ENCODE measurements around the gene CDS1.

CDS1 gene

DNA sequence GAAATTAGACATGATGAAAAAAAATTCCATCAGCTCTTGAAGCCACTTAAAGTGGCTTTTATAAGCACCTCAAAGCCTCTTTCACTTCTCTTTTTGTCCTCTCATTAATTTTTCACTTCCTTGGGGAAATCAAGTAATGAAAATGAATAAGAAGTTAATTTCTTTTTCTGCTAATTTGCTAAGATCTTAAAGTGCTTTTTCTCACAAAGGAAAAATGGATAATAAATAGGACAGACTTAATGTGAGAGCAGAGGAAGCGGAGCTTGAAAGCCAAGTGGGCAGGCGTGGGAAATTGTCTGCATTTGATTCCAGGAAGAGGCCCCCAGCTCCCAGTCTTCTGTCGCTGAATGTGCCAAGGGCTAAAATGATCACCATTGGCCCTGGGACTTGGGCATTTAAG is 28.6 kb downstream of the CDS1 start:
- H3K4me3 ChIP-seq (ENCODE audit: low read depth, low read length): no peak overlapping the region
- no peak for TF ChIP-seq CTCF (IDR thresholded peaks at IDR 0.05; ENCODE audit: low read depth, low read length)

DNA sequence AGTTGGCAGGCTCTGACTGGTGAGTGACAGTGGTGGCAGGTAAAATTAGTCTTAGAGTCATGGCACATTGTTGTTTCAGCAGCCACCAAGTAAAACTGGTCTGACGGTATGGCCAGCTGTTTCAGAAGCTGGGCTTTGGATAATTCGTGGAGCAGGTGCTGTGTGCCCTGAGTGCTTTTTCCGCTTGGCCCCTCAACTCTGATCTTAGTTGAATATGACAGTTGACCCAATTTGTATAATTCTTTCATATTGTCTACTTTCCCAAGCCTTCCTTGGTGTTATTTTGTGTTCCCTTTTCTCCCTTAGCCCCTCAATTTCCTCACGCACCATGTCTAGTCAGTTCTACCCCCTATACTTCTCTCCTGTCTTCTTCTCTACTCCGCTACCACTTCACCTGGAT is 32.0 kb downstream of the CDS1 start:
- no peak for TF ChIP-seq CTCF (IDR thresholded peaks at IDR 0.05; ENCODE audit: low read depth, low read length)
- no peak overlapping the region for H3K4me3 ChIP-seq (ENCODE audit: low read depth, low read length)

DNA sequence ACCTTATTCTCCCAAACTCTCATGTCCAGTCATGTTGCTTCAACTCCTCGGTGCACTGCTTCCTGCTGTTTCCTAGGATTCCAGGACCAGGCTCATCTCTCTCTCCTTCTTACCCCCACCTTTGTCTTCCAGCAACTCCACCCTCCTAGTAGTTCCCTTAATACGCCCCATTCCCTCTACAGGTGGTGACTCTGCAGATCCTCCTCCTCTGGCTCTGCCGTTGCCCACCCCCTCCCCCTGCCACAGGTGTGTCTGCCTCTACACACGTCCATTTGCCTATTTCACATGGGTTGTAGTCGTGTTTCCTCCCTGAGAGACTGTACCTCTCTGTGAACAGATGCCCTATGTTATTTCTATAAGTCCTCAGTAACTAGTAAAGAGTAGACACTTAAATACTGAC is 32.4 kb downstream of the CDS1 start:
- H3K4me3 ChIP-seq (ENCODE audit: low read depth, low read length): no peak overlapping the region
- no peak for TF ChIP-seq CTCF (IDR thresholded peaks at IDR 0.05; ENCODE audit: low read depth, low read length)

- TF ChIP-seq CTCF (IDR thresholded peaks at IDR 0.05; ENCODE audit: low read depth, low read length): no peak
- H3K4me3 ChIP-seq (ENCODE audit: low read depth, low read length): no peak overlapping the region
Measured at GRCh38 chr4:84622959-84623358, 40.0 kb downstream of the CDS1 start.

- no peak overlapping the region for H3K4me3 ChIP-seq (ENCODE audit: low read depth, low read length)
- no peak for TF ChIP-seq CTCF (IDR thresholded peaks at IDR 0.05; ENCODE audit: low read depth, low read length)
Measured at GRCh38 chr4:84623661-84624060, 40.7 kb downstream of the CDS1 start.

- H3K4me3 ChIP-seq (ENCODE audit: low read depth, low read length): no peak overlapping the region
- no peak for TF ChIP-seq CTCF (IDR thresholded peaks at IDR 0.05; ENCODE audit: low read depth, low read length)
Measured at GRCh38 chr4:84626673-84627072, 43.7 kb downstream of the CDS1 start.

- H3K4me3 ChIP-seq (ENCODE audit: low read depth, low read length): no peak overlapping the region
- TF ChIP-seq CTCF (IDR thresholded peaks at IDR 0.05; ENCODE audit: low read depth, low read length): no peak
Measured at GRCh38 chr4:84631573-84631972, 48.6 kb downstream of the CDS1 start.

All from WI38 (cell line).